GDM1 (cell line): ENCODE data around the gene SIPA1.
A peak's percentile ranks its signal among the peaks of the same experiment; 100 is the strongest.
"Not testable (repeated sequence)": the region's sequence is repeated elsewhere in the genome, so short reads cannot be mapped to it uniquely, and the experiment has no call there.

Experiments used
- DNase-seq: peaks from one replicate; lab custom pipeline; 2025; lab: John Stamatoyannopoulos, UW

Gene SIPA1

GRCh38 chr11:65624931-65625627 is 12.8 kb upstream of the SIPA1 start:
- no peak for DNase-seq

- DNase-seq = peak; percentile 27
Observed at GRCh38 chr11:65625628-65626342, 12.1 kb upstream of the SIPA1 start.

- DNase-seq = no peak
Observed at GRCh38 chr11:65627202-65627601, 10.7 kb upstream of the SIPA1 start.

GRCh38 chr11:65629579-65629978 is 8.3 kb upstream of the SIPA1 start:
- no peak for DNase-seq

DNA sequence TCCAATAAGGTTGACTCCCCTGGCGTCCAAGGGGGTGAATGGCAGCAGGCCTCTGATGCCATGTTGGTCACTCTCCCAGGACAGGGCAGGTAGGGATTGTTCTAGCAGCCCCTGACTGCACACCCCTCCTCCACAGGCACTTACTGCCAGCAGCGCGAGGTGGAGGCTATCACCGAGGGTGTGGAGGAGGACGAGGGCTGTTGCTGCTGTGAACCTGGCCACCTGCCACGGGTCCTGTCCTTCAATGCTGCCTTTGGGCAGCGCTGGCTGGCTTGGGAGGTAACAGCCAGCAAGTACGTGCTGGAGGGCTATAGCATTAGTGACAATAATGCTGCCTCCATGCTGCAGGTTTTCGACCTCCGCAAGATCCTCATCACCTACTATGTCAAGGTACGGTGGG is 7.7 kb upstream of the SIPA1 start:
- no peak for DNase-seq

DNA sequence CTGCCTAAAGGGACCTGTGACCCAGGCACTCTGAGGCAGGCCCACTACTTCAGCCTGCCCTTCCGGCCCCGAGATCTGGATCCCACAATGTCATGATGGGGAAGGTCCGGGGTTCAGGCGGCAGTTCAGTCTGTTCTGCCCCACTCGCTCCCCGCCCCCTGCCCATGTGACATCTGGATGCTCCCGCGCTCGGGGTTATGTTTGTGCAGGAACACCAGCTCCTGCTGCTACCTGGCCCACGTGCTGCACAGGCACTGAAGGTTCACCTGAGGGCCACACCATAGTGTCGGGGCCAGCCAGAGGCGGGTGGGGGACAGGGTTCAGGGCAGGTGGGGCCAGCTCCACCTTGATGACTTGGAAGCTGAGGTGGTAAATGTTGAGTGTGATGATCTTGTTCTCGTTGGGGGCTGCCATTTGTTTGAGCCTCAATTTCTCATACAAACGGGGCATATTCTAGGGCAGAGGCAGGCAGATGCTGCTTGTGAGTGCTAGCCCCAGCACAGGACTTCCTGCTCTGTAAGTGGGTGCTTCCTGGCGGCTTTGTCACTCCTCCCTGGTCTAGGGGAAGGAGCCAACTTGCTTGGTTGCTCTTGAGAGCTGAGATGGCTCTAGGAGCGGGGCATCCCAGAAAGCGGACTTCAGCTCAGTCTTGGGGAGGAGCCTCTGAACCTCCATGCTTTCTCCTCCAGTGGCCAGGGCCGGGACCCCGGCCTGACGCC is 4.4 kb upstream of the SIPA1 start:
- peak; percentile 17 for DNase-seq

DNA sequence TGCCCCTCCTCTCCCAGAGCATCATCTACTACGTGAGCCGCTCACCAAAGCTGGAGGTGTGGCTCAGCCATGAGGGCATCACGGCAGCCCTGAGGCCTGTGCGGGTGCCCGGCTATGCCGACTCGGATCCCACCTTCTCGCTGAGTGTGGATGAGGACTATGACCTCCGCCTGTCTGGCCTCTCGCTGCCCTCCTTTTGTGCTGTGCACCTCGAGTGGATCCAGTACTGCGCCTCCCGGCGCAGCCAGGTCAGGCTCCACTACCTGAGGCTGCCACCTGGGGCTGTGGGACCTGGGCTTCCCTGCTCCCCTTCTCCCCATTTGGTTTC is 3.8 kb upstream of the SIPA1 start:
- DNase-seq = no peak

GRCh38 chr11:65634440-65634839 is 3.5 kb upstream of the SIPA1 start:
- DNase-seq = no peak

- no peak for DNase-seq
Observed at GRCh38 chr11:65634905-65635731, 2.8 kb upstream of the SIPA1 start.

- DNase-seq = no peak
Observed at GRCh38 chr11:65636108-65637031, 1.5 kb upstream of the SIPA1 start.

DNA sequence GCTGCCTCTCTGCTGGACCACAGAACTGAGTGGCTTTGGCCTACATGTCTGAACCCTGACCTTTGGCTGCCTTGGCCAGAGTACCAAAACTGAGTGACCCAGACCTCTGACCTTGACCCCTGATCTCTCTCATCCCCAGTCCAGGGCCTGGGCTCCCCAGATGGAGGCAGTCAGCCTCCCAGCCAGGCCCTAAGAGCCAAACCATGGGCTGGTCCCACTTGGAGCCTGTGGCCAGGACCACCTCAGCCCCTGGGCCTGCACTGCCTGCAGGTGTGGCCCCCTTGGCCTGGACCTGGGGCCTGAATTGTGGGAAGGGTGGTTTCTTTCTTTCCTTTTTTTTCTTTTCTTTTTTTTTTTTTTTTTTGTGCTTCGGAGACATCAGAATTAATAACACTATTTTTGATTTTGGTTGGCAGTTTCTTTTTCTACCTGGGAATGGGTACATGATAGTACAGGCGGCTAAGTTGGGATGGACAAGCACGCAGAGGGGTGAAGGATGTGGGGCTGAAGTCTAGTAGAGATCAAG is 806 bp upstream of the SIPA1 start:
- no peak for DNase-seq

GRCh38 chr11:65639228-65639597 is 1.3 kb downstream of the SIPA1 start:
- DNase-seq = not testable (repeated sequence)

DNA sequence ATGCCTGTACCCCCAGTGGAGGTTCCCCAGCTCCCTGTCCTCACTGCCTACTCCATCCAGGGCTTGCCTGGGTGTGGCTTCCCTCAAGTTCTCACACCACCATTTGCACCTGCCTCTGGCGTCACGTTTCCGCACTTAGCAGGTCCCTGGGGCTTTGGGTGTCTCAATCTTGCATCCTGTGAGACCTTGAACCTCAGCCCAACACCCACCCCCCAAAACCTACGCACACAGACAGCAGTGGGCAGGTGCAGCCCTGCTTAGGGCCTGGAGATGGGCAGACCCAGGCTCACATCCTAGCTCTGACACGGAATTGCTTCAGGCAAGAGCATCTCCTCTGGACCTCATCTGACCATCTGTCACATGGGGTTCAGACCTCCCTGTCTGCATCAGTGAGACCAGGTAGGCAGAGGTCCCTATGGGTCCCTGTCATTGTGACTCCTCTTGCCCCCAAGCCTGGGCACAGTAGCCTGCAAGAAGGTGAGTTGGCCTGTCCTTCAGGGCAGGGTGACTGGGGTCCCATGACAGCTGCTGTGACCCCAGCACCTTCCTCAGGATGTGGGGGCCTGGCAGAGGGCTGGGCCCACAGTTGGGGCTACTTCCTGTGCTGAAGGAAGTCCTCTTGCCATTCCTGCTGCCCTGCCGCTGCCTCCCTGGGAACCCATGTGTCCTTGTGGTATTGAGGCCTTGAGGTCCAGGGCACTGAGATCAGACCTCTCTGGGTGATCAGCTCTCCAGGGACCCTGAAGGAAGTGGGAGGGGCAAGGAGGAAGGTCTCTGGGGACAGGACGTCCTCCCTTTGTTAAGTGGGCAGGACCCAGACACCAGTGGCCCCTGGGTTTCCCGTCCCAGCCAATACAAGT is 2.0 kb downstream of the SIPA1 start:
- DNase-seq = peak; percentile 77

GRCh38 chr11:65640483-65641296 is 2.8 kb downstream of the SIPA1 start:
- peak; percentile 92 for DNase-seq

GRCh38 chr11:65641297-65642013 is 3.6 kb downstream of the SIPA1 start:
- no peak for DNase-seq

DNA sequence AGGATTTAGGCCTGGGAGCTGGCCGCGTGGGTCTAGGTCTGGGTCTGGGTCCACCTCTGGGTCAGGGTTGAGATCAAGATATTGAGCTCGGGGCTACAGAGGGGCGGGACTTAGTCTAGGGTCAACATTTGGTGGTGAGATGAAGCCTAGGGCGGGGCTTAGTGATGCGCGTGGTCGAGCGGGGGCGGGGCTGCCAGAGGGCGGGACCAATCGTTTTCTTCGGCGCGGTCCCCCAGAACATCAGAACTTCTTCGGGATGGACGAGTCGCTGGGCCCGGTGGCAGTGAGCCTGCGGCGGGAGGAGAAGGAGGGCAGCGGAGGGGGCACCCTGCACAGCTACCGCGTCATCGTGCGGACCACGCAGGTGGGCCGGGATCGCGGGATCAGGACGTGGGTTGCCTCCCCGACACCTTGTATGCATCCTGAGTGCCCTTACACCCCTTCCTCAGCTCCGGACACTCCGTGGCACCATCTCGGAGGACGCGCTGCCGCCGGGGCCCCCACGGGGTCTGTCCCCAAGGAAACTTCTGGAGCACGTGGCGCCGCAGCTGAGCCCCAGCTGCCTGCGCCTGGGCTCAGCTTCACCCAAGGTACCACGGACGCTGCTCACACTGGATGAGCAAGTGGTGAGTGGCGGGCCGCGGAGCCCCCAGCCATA is 4.2 kb downstream of the SIPA1 start:
- DNase-seq = no peak

DNA sequence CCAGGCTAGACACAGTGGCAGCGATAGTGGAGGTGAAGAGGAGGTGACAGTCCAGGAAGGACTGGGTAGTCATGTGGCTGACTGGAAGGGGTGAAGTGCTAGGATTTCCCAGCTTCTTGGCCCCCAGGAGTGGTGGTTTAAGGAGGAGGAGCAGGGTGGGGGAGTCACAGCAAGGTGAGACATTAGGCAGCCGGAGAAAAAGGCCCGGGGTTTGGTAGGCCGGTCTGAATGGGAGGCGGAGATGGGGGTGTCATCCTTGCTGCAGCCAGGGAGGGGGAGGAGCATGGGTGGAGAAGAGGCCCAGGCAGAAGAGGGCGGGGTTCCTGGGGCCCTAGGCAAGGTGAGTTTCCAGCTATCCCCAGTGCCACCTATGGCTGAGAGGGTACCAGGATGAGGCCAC is 6.1 kb downstream of the SIPA1 start:
- DNase-seq = no peak

- no peak for DNase-seq
Observed at GRCh38 chr11:65644837-65645236, 6.9 kb downstream of the SIPA1 start.
